ENCODE data around the gene USO1. TPM values are rescaled to one million over a fixed set of nuclear protein-coding genes. Genes with fewer than 3 reads are reported as not detected.

Gene USO1
- total RNA-seq, 1 donor from 2014 or later: 48.5 TPM

- Mint-ChIP-seq H3K27ac (ENCODE audit: unreplicated experiment) (no peak overlapping the region), H3K36me3 (ENCODE audit: low read depth, unreplicated experiment) (no peaks in the 10 kb centered on the region), H3K4me1 (ENCODE audit: unreplicated experiment) (peaks cover 6% of the 10 kb centered on the region), H3K4me3 (ENCODE audit: unreplicated experiment) (no peak overlapping the region), H3K27me3 (ENCODE audit: unreplicated experiment) (no peaks in the 10 kb centered on the region), H3K9me3 (ENCODE audit: unreplicated experiment) (no peaks in the 10 kb centered on the region)
- DNase-seq (ENCODE audit: low spot score): no peak
- TF ChIP-seq, protein P1, sequence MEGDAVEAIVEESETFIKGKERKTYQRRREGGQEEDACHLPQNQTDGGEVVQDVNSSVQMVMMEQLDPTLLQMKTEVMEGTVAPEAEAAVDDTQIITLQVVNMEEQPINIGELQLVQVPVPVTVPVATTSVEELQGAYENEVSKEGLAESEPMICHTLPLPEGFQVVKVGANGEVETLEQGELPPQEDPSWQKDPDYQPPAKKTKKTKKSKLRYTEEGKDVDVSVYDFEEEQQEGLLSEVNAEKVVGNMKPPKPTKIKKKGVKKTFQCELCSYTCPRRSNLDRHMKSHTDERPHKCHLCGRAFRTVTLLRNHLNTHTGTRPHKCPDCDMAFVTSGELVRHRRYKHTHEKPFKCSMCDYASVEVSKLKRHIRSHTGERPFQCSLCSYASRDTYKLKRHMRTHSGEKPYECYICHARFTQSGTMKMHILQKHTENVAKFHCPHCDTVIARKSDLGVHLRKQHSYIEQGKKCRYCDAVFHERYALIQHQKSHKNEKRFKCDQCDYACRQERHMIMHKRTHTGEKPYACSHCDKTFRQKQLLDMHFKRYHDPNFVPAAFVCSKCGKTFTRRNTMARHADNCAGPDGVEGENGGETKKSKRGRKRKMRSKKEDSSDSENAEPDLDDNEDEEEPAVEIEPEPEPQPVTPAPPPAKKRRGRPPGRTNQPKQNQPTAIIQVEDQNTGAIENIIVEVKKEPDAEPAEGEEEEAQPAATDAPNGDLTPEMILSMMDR (IDR thresholded peaks at IDR 0.05; ENCODE audit: unreplicated experiment): no peak
Observed at GRCh38 chr4:75821966-75822365, 97.6 kb downstream of the USO1 start.

DNA sequence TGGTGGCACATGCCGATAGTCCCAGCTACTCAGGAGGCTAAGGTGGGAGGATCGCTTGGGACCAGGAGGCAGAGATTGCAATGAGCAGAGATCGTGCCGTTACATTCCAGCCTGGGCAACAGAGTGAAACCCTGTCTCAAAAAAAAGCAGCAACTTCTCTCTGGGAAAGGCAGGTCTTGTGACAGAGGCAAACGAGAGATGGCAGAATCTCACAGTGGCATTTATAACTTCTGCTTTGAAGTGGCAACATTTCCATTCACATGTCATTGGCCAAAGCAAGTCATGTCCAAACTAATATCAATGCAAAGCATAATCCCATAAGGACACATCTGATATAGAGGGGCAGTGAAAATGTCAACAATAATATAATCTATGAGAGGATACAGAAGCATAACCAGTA is 98.0 kb downstream of the USO1 start:
- DNase-seq (ENCODE audit: low spot score): no peak
- TF ChIP-seq, protein P1 (IDR thresholded peaks at IDR 0.05; ENCODE audit: unreplicated experiment): no peak
- no peaks in the 10 kb centered on the region for H3K36me3 Mint-ChIP-seq (ENCODE audit: low read depth, unreplicated experiment)
- H3K27ac Mint-ChIP-seq (ENCODE audit: unreplicated experiment): no peak overlapping the region
- no peak overlapping the region for H3K4me3 Mint-ChIP-seq (ENCODE audit: unreplicated experiment)
- H3K27me3 Mint-ChIP-seq (ENCODE audit: unreplicated experiment): no peaks in the 10 kb centered on the region
- no peaks in the 10 kb centered on the region for H3K9me3 Mint-ChIP-seq (ENCODE audit: unreplicated experiment)
- peaks cover 6% of the 10 kb centered on the region for H3K4me1 Mint-ChIP-seq (ENCODE audit: unreplicated experiment)

GRCh38 chr4:75823812-75824211 is 99.4 kb downstream of the USO1 start:
- Mint-ChIP-seq H3K9me3 (ENCODE audit: unreplicated experiment) (no peaks in the 10 kb centered on the region), H3K4me3 (ENCODE audit: unreplicated experiment) (no peak overlapping the region), H3K4me1 (ENCODE audit: unreplicated experiment) (peaks cover 6% of the 10 kb centered on the region), H3K27me3 (ENCODE audit: unreplicated experiment) (no peaks in the 10 kb centered on the region), H3K27ac (ENCODE audit: unreplicated experiment) (no peak overlapping the region), H3K36me3 (ENCODE audit: low read depth, unreplicated experiment) (no peaks in the 10 kb centered on the region)
- TF ChIP-seq, protein P1 (IDR thresholded peaks at IDR 0.05; ENCODE audit: unreplicated experiment): no peak
- no peak for DNase-seq (ENCODE audit: low spot score)

- Mint-ChIP-seq H3K36me3 (ENCODE audit: low read depth, unreplicated experiment) (no peaks in the 10 kb centered on the region), H3K9me3 (ENCODE audit: unreplicated experiment) (no peaks in the 10 kb centered on the region)
- DNase-seq (ENCODE audit: low spot score): no peak
Observed at GRCh38 chr4:75830906-75831305, 106.5 kb downstream of the USO1 start.

DNA sequence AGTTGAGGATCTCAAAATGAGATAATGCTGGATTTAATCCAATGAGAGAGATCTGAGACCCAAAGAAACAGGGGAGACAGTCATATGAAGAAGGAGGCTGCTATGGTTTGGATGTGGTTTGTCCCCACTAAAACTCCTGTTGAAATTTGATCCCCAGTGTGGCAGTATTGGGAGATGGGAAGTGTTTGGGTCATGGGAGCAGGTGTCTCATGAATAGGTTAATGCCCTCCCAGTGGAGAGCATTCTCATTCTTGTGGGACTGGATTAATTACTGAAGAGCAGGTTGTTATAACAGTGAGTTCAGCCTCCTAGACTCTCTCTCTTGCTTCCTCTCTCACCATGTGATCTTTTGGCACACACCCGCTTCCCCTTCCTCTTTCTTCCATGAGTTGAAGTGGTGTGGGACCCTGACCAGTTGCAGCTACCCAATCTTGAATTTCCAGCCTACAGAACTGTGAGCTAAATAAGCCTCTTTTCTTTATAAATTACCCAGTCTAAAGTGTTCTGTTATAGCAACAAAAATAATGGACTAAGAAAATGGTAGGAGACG is 107.6 kb downstream of the USO1 start:
- TF ChIP-seq, protein P1 (IDR thresholded peaks at IDR 0.05; ENCODE audit: unreplicated experiment): no peak
- no peaks in the 10 kb centered on the region for H3K9me3 Mint-ChIP-seq (ENCODE audit: unreplicated experiment)
- no peaks in the 10 kb centered on the region for H3K27me3 Mint-ChIP-seq (ENCODE audit: unreplicated experiment)
- no peaks in the 10 kb centered on the region for H3K36me3 Mint-ChIP-seq (ENCODE audit: low read depth, unreplicated experiment)
- no peak overlapping the region for H3K27ac Mint-ChIP-seq (ENCODE audit: unreplicated experiment)
- DNase-seq (ENCODE audit: low spot score): no peak
- H3K4me3 Mint-ChIP-seq (ENCODE audit: unreplicated experiment): no peak overlapping the region
- peaks cover 5% of the 10 kb centered on the region for H3K4me1 Mint-ChIP-seq (ENCODE audit: unreplicated experiment)

More at GRCh38 chr4:75830906-75831305, 106.5 kb downstream of the USO1 start:
- Mint-ChIP-seq H3K4me1 (ENCODE audit: unreplicated experiment) (peaks cover 5% of the 10 kb centered on the region), H3K27ac (ENCODE audit: unreplicated experiment) (no peak overlapping the region), H3K4me3 (ENCODE audit: unreplicated experiment) (no peak overlapping the region), H3K27me3 (ENCODE audit: unreplicated experiment) (no peaks in the 10 kb centered on the region)
- TF ChIP-seq, protein P1 (IDR thresholded peaks at IDR 0.05; ENCODE audit: unreplicated experiment): no peak

All from endothelial cell (in vitro differentiated cells).